OCI-LY1 (cell line): ENCODE data around the gene PRSS1.

Experiments
- CTCF ChIP-seq: fragments of 200-600 bp; sonication (generic), shearing (Covaris generic); IDR thresholded peaks from 2 replicates; pipeline ENCODE4 v1.5.1; 2017; ENCODE audit warnings: mild to moderate bottlenecking, antibody characterized with exemption, low read length, moderate library complexity, mixed read lengths
- EZH2 ChIP-seq: fragments of 200-600 bp; sonication (generic), shearing (Covaris generic); IDR thresholded peaks from 2 replicates; pipeline ENCODE4 v1.8.0; 2017; ENCODE audit warnings: borderline replicate concordance, mixed run types, mild to moderate bottlenecking, antibody characterized with exemption, low read length, moderate library complexity, mixed read lengths

- TF ChIP-seq CTCF: no peak
- no peak for TF ChIP-seq EZH2
Measured at GRCh38 chr7:142767861-142768260, 18.6 kb downstream of the PRSS1 start.
